Skin of body (tissue), 2 donors: Measurements from ENCODE around the gene WWC2. TPM values are rescaled to one million over a fixed set of nuclear protein-coding genes. Genes with fewer than 3 reads are reported as not detected.
"Not testable (repeated sequence)": the region's sequence is repeated elsewhere in the genome, so short reads cannot be mapped to it uniquely, and the experiment has no call there.

Experiments used
- DNase-seq: peaks from one replicate; lab custom pipeline; 2025; lab: John Stamatoyannopoulos, UW
- total RNA-seq: library from RNA; depleted of rRNA; stranded (reverse); fragments of >200 nt; gene quantifications from one replicate; pipeline ENCODE4 v1.2.3, GENCODE V29; 2014

WWC2 gene
- total RNA-seq, 1 donor from 2014 or later = 24.0 TPM

DNA sequence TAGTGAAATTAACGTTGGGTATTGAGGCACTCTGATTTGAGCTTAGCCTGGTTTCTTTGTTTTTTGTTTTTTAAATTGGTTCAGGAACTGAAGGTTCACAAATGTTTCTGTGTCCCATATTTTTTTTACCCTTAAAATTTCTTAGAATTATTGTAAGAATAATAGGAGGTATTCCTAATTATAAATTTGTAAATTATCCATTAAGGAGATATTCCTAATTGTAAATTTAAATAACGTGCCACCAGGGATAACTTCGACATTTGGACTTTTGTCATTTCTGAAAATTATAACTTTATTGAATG is 1.2 kb downstream of the WWC2 start:
- no peak for DNase-seq

DNA sequence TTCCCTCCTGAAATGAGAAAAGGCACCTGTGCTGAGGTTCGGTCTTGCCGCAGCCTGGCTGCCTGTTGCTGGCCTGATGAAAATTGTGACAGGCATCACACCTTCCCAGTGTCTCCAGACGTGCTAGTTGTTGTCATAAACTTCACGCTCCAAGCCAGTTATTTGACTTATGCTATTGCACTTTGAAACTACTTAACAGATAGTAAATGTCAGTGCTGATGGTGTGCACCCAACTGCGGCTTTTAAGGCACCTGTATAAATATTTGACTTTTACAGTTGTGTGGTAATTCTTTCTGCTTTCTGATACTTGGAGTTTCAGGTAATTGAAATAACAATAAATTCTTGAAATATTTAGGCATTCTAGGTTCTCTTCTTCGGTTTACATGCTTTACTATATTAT is 1.8 kb downstream of the WWC2 start:
- DNase-seq = no peak

DNA sequence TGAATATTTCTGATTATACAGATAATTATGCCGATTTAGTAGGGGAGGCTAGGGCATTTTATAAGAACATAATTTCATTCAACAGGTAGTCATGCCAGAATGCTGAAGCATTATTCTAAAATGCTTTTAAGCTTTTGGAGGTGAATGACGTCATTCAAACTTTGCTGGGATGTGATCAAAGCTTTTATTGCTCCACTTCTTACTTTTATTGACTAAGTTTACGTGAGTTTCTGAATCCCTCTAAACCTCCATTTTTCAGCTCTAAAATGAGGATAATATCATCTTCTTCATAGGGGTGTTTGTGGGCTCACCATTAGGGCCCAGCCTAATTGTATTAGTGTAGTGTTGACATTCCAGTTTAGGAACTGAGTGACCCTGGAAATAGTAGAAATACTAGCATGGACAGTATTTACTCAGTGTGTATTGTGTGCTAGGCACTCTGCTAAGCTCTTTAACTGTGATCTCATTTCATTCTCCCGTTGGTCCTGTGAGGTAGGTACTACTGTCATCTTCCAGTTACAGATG is 3.0 kb downstream of the WWC2 start:
- DNase-seq = no peak

DNA sequence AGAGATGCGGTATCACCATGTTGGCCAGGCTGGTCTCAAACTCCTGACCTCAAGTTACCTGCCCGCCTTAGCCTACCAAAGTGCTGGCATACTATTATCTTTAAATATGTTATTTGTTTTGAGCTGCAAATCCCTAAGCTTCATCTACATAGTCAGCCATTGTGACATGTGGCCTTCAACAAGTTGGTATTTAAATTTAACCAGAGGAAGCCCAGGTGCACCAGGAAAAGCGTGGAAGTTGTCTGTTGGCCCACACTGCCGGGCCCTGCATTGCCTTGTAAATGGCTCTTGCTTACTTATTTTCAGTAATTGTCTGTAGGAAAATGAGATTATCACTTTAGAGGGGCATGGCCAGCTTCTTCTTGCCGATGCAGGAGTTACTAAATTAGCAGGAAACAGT is 6.0 kb downstream of the WWC2 start:
- no peak for DNase-seq

DNA sequence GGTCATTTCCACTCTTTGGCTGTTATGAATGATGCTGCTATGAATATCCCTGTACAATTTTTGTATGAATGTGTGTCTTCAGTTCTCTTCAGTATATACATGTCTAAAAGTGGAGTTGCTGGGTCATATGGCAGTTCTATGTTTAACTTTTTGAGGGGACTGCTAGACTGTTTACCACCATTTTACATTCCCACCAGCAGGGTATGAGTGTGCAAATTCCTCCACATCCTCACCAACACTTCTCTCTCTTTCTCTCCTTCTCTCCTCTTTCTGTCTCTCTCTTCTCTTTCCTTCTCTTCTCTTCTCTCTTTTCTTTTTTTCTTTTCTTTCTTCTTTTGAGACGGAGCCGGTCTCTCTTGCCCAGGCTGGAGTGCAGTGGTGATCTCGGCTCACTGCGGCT is 7.8 kb downstream of the WWC2 start:
- no peak for DNase-seq

DNA sequence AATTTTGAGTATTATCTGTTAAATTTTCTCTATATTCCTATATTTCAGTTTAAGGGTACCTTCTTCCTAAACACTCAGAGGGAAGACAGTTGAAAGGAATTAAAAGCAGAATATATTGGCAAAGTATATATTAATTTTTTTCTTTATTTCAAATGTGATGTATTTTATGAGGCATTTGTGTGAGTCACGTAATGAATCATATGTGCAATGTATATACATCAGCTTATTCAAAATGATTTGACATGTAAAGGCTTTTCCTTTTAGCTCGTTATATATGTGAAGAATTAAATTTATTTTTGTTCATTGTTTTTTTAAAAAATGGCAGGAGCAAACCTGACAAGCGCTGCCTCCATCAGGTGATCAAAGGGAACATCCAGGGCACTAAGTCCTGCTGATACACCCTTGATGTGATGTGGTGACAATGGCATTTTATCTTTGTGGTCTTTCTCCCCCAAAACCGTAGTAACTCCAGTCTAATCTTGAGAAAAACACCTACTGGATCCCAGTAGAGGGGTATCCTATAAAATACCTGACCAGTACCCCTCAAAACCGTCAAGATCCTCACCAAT is 8.9 kb downstream of the WWC2 start:
- DNase-seq = no peak

DNA sequence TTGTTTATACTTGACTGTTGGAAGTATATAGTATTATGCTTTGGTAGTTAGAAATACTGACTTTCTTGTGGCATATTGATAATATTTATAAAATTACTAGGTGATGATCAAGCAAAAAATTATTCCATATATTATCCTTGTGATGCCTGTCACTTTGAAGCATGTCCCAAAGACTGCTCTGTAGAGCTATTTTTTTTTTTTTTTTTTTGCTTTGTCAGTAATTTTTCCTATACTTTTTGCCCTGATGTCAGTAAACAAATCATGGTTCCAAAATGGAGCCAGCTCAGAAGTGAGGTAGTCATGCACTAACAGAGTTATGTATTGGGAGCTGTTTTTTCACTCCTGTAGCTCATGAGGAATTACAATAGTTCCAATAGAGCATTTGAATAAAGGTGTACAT is 11.2 kb downstream of the WWC2 start:
- DNase-seq = no peak

DNA sequence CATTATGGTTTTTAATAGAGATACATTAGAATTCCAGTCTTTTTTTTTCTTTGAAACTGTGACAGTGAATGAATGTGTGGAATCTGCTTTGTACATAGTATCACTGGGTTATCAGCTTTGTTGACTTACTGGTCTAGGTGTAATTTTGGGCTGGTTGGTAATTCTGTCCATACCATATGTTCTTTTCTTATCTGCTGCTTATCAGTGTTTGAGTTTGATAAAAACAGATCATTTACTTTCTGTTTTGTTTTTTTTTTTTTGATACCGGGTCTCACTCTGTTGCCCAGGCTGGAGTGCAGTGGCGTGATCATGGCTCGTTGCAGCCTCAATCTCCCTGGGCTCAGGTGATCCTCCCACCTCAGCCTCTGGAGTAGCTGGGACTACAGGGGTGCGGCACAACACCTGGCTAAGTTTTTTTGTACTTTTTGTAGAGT is 12.4 kb downstream of the WWC2 start:
- no peak for DNase-seq

DNA sequence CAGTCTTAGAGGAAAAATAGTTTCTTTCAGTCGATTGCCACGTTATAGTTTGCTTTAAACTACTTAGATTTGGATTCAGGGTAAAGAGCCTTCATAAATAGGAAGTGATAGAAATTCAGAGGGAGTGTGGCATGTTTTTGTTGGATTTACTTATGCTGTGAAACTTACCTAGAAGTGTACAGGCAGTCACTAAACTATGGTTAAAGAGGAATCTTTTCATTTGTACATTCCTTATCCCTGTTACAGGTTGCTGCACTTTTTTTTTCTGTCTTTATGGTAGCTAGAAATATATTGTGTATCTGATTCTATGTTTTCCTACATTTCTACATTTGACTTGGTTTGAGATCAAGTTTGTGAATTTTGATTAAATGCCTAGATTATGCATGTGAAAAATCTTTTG is 19.1 kb downstream of the WWC2 start:
- no peak for DNase-seq

DNA sequence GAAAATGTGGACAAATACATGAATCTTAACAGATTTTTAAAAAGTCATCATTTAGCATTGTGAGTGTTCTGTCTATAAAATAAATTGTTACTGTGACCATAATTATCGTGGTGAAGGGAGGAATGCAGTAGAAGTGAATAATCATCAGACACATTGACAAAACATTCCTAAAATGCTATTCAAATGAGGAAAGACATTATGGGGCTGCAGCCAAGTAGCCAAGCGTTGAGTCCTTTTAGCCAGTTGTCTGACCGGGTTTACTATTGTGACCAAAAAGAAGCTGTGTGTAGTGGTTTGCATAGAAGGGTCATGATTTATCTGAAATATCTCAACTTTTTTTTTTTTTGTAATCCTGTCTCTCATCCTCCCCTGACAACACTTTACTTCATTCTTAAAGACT is 19.5 kb downstream of the WWC2 start:
- DNase-seq = no peak

DNA sequence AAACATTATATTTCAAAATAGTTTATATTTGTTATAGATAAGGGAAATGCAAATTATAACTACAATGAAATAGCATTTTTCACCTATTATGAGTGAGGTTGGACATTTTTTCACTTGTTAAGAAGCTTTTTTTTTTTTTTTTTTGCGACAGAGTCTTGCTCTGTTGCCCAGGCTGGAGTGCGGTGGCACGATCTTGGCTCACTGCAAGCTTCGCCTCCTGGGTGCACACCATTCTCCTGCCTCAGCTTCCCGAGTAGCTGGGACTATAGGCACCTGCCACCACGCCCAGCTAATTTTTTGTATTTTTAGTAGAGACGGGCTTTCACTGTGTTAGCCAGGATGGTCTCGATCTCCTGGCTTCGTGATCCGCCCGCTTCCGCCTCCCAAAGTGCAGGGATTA is 22.6 kb downstream of the WWC2 start:
- not testable (repeated sequence) for DNase-seq

DNA sequence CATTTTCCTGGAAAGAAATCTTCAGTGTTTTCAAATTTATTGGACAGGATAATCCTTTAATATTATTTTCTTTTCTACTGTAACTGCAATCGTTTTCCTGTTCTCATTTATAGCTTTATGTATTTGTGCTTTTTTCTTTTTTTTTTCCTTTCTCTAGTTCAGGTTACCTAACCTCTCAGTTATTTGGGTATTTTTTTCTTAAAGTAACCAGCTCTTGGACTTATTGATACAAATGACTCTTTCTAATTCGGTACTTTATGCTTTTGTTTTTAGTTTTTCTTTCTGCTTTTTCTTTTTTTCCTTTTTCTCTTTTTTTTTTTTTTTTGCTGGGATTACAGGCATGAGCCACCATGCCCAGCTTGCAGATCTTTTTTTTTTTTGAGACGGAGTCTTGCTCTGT is 25.2 kb downstream of the WWC2 start:
- no peak for DNase-seq

DNA sequence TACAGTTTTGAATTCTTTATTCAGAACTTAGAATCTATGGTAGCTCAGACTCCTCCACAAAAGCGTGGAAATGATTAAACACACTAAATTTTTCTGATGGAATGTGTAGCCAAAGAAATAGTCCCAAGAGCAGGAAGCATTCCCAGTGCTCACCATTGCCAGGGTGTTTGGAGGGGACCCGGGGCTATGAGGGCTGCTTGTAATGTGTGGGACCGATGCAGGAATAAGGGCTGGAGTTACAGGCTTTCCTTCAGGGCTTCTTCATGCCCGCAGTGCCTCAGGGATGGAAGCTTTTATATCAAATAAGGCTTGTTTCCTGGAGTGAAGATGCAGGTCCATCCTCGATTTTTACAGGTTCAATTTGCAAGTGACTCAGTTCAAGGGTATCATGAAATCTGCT is 25.8 kb downstream of the WWC2 start:
- no peak for DNase-seq

DNA sequence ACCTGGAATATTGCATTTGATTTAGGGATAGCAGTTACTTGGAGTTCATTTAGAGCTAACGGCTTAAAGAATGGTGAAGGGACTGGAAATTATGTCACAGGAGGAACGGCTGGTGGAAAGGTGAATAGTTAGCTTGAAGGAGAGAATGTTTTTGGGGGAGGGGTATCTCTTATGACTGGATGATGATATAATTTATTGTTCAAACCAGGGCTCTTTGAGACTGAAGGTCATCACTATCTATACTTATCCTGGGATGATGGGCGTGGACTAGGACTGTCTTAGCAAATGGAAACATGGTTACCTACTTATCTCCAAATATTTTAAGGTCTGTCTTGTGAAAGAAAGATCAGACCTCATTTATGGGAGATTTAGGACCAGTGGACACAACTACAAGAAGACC is 30.1 kb downstream of the WWC2 start:
- DNase-seq = no peak

DNA sequence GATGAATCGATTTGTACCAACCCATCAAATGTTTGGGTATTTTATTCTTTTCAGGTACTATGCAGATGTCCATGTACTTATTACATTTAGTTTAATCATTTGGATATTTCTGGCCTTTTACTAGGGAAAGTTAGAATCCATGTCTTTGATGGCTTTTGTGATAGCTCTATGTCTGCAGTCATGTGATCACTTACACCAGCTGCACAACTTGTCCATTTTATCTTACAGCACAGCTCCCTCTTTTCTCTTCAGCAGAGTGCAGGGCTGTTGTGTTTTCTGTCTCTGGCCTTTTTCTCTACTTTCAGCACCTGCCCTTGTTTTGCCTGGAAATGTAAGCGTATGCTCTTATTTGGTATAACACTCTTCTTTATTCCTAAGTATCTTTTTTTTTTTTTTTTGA is 30.6 kb downstream of the WWC2 start:
- no peak for DNase-seq

DNA sequence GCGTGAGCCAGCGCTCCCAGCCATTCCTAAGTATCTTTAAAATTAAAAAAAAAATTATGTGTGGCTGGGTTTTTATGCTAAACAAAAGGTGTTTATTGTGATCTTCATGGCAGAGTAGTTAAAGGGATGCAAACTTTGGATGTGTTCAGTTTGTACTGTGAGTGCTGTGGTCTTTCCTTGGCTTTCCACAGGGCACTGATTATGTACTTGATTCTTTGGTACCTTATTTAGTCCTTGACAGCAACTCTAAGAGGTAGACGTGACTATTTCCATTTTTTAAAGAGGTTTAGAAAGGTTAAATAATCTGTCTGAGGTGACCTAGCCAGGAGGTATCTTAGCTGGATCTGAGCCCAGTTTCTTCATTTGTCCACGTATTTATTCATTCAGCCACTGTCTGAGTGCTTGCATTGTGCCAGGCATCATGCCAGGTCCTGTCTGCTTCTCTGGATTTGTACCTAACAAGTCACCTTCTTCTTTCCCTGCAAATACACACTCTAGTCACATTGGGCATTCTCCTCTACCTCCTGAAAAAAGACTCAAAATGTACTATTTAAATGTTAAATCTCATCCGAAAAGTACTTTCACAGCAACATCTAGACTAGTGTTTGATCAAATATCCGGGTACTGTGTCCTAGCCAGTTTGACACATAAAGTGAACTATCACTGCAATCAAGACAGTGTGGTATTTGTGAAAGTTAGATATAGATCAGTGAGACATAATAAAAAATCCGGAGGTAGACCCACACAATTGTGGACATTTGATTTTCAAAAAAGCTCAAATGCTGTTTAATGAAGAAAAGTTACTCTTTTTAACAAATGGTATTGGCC is 31.5 kb downstream of the WWC2 start:
- DNase-seq = no peak

DNA sequence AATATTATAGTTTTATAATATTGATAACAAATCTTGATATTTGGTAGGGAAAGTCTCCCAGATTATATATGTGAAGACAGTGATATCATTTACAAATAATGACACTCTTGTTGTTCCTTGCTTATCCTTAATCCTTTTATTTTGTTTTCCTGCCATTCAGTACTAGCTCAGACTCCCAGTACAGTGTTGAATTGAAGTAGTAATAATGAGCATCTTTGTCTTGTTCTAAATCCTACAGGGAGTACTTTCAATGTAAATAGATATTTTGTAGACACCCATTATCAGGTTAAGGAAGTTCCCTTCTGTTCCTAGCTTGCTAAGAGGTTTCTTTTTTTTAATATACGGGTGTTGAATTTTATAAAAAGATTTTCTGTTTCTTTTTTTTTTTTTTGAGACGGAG is 33.0 kb downstream of the WWC2 start:
- no peak for DNase-seq

DNA sequence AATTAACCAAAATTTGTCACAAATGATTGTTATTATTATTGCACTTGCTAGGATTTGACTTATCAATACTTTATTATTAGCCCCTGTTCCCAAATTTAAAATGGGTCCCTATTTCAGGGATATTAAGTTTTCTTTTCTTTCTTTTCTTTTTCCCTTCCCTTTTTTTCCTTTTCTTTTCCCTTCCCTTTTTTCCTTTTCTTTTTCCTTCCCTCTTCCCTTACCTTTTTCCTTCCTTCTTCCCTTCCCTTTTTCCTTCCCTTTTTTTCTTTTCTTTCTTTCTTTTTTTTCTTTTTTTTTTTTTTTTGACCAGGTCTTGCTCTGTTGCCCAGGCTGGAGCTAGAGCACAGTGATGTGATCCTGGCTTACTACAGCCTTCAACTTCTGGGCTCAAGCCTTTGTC is 33.8 kb downstream of the WWC2 start:
- no peak for DNase-seq

DNA sequence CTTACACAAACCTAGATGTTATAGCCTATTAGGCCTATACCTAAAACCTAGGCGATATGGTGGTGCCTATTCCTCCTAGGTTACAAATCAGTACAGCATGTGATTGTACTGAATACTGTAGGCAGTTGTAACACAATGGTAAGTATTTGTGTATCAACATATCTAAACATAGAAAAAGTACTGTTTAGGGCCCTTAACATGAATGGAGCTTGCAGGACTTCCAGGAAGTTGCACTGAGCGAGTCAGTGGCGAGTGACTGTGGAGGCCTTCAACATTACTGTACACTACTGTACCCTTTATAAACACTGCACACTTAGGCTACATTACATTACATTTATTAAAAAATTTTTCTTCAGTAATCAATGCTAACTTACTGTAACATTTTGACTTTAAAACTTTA is 37.8 kb downstream of the WWC2 start:
- no peak for DNase-seq

DNA sequence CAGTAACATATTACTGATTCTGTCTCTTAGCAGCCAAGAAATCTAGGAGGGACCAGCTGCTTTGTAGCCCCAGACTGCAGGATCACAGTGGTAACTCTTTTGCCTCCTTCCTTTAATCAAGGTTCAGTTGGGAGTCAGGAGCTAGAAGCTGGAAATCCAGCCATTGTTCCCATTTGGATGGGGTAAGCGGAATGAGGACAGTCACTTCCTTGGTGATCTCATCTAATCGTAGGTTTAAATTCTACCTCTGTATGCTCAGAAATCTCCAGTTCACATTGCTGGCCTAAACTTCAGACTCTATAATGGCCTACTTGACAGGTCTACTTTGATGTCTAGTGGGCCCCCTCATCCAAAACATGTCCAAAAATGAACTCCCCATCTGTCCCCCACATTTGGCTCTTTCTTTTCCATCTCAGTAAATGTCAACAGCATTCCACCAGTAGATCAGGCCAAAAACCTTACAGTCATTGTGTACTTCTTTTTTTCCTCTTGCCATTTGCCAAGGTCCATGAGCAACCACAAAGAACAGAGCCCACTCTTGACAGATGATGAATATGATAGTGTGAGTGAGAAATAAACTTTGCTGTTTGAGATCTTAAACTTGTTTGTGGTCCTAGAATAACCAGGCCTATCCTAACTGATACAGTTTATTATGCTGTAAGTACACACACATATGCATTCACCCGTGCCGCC is 40.1 kb downstream of the WWC2 start:
- DNase-seq = no peak

DNA sequence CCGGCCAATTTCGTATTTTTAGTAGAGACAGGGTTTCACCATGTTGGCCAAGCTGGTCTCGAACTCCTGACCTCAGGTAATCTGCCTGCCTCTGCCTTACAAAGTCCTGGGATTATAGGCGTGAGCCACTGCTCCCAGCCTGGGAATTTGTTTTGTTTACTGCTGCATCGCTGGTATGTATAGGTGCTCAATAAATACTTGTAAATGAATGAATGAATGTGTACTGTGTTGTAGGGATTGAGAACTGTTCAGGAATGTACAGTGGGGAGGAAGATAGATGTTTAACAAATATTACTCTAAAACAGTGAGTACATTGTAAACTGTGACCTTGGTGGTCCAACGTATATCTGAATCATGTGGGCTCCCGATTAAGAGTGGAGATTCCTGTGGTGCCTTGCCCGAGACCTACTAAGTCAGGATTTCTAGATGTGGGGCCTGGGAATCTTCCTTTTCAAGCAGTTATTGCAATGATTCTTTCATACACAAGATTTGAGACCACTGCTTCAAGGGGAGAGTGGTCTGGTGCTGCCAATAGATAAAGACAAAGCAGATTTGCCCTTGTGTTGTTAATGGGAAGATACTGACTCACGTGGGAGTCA is 41.0 kb downstream of the WWC2 start:
- DNase-seq = no peak

DNA sequence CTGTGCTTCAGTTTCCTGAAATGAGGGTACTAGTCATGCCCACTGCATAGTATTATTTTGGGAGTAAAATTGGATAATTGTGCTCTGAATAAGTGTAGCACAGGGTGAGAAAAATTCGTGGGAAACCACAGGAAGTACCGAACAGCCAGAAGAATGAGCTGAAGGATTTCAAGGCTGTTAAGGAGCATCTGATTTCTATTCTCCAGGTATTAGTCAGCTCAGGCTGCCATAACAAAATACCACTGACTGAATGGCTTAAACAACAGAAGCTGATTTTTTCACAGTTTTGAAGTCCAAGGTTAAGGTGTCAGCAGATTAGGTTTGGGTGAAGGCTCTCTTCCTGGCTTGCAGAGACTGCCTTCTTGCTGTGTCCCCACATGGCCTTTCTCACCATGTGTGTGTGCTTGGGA is 41.9 kb downstream of the WWC2 start:
- no peak for DNase-seq
